DOHH2 (cell line): ENCODE results near the gene SMIM3.

Source experiments
- EZH2phosphoT487 ChIP-seq: fragments of 200-600 bp; sonication (generic); IDR thresholded peaks from 2 replicates; pipeline ENCODE4 v1.6.1; 2017; ENCODE audit warnings: borderline replicate concordance, mild to moderate bottlenecking, antibody characterized with exemption, low read length, moderate library complexity, mixed read lengths
- TF ChIP-seq, protein P1 (sequence below): fragments of 200-600 bp; sonication (generic); IDR thresholded peaks from one replicate; pipeline ENCODE4 v1.5.1; 2014; ENCODE audit warnings: antibody characterized with exemption, mild to moderate bottlenecking, low read depth, low read length; ENCODE audit not compliant: poor library complexity, severe bottlenecking

DNA sequence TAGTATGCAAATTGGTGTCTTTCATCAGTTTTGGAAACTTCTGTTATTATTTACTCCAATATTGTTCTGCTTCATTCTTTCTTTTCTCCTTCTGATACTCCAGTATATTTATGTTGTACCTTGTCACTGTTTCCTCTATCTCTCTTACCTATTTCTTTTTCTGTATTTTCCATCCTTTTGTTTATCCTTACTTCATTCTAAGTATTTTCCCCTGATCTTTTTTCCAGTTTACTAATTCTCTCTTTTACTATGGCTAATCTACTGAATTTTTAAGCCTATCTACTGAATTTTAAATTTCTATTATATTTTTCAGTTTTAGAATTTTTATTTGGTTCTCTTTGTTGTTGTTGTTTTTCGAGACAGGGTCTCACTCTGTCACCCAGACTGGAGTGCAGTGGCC lies 7.4 kb downstream of the SMIM3 start:
- TF ChIP-seq, protein P1, sequence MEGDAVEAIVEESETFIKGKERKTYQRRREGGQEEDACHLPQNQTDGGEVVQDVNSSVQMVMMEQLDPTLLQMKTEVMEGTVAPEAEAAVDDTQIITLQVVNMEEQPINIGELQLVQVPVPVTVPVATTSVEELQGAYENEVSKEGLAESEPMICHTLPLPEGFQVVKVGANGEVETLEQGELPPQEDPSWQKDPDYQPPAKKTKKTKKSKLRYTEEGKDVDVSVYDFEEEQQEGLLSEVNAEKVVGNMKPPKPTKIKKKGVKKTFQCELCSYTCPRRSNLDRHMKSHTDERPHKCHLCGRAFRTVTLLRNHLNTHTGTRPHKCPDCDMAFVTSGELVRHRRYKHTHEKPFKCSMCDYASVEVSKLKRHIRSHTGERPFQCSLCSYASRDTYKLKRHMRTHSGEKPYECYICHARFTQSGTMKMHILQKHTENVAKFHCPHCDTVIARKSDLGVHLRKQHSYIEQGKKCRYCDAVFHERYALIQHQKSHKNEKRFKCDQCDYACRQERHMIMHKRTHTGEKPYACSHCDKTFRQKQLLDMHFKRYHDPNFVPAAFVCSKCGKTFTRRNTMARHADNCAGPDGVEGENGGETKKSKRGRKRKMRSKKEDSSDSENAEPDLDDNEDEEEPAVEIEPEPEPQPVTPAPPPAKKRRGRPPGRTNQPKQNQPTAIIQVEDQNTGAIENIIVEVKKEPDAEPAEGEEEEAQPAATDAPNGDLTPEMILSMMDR: no peak
- no peak for TF ChIP-seq EZH2phosphoT487
